ENCODE measurements around the gene CCND3.

The CCND3 gene

DNA sequence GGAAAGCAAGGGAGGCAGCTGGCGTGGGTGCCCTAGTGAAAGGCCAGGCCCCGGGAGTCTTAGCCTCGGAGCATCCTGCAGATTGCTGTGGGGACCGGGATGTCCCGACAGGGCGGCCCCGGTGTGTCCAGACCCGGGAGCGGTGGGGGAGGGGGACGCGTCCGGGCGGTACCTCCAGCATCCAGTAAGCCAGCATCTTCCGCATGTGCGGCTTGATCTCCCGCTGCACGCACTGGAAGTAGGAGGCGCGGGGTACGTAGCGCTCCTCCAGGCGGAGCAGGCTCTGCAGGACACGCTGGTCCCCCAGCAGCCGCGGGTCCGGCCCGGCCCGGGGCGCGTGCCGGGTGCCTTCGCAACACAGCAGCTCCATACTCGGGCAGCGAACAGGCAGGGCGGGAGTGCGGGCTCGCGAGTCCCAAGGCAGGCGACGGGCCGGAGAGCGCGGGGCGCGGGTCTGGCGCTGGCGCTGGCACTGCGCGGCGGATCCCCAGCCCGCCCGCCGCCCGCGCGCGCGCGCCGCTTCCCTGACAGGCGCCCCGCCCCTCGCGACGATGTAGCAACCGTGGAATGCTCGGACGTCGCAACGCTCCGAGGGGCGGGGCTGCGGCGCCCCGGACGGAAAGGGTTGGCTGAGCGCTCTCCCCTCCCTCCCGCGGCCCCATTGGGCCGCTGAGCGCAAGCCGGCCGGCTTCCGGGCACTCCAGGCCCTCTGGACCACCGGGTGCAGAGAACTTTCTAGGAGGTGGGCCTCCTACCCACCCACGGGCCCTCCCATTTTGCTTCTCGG, at the start of gene CCND3:
Gene CCND3 (minus strand): TSS at position 529 of the 787 bp plus-strand sequence. CDS start 159 bp downstream, at position 370.
- peak; percentile 94 for DNase-seq

DNA sequence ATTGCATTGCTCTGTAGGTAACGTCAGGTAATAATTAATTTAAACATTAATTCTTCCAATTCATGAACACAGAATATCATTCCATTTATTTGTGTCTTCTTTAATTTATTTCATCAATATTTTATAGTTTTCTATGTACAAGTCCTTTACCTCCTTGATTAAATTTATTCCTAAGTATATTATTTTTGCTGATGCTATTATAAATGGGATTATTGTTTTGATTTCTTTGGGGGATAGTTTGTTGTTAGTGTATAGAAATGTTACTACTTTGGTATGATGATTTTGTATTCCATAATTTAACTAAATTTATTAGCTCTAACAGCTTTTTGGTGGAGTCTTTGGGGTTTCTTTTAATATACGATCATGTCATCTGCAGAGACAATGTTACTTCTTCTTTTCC, 44.7 kb upstream of the CCND3 start:
- no peak for DNase-seq

DNA sequence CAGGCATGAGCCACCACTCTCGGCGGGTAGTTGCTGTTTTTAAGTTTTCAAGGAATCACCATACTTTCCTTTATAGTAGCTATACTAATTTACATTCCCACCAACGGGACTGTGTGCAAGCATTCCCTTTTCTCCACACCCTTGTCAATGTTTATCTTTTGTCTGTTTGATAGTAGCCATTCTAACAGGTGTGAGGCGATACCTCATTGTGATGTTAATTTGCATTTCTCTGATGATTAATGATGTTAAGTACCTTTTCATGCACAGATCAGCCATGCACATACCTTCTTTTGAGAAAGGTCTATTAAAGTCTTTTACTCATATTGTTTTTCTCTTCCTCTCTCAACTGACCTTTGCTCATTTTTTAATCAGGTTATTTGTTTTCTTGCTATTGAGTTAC, 43.0 kb upstream of the CCND3 start:
- no peak for DNase-seq

DNA sequence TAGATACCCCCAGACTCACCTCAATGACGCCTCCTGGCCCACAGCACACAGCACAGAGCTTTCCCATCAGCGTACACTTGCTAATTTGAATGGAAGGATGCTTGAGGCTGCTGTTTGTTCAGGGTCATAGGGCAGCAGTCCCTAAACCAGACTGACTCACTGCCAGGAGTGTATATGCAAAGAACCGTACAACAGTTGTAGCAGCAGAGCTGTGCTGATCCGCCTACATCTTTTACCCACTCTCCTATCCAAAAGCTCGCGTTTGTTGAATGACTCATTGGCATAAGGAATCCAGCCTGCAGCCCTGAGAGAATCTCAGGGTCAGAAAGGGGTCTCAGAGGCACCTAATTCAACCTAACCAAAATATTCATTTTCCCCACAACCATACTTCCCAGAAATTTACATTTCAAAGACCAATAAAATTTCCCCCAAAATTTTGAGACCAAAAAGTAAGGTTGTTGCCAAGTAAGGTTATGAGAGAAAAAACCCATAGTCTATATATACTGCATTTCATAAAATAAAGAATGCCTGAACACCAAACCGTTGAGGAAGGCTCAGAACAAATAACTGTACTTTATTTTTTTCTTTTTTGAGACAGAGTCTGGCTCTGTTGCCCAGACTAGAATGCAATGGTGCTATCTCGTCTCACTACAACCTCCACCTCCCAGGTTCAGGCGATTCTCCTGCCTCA, 35.3 kb upstream of the CCND3 start:
- DNase-seq = peak; percentile 91

DNA sequence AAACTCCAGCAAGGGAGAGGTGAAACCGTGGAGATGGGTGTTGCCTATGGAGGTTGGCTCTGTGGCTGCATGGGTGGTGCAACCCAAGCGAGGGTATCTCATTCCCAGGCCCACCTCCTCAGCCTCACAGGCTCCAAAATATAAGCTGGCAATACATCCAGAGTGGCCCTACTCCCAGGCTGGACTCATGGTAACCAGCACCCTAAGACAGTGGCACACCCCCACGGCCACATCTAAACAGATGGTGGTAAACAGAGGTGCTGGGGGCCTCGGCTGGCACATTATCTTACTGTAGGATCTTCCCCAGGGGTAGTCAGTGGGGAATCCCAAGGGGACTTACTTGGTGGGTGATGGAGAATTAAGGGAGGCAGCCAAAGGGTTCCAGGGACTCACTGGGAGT, 33.7 kb upstream of the CCND3 start:
- no peak for DNase-seq

DNA sequence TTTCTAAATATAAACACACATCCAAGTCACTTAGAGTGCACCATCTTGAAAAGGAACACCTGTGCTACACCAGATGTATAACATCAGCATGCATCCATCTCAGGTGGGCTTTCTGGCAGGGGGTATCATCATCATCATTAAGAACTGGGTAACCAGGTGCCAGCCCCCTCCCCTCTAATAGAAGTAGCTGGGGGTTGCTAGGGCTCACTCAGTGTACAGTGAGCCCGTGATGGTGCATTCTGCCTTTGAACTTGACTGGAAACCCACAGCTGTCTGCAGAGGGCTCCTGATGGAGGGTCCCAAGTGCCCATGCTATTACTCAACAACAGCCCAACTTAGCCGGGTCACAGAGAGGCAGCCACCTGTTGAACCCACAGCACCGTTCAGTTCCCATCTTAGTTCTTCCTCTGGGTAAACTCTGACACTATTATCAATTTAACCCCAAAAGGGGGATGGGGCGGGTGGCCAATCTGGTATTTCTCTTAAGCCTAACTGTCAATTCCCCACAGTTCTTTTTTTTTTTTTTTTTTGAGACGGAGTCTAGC, 32.7 kb upstream of the CCND3 start:
- DNase-seq = no peak

DNA sequence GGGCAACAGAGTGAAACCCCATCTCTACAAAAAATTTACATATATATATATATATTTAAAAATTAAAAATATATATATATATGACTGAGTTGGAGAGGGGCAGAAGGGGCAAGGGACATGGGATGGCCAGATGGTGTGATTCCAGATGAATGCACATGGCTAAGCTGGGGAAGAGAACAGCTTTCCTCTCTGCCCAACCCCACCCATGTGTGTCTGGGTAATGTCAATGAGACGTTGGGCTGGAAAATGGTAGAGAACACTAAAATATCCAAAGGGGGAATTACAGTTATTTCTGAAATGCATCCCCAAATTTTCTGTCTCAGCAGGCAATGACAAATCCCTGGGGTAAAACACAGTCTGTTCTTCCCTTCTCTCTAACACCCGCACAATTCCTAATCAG, 31.2 kb upstream of the CCND3 start:
- no peak for DNase-seq

DNA sequence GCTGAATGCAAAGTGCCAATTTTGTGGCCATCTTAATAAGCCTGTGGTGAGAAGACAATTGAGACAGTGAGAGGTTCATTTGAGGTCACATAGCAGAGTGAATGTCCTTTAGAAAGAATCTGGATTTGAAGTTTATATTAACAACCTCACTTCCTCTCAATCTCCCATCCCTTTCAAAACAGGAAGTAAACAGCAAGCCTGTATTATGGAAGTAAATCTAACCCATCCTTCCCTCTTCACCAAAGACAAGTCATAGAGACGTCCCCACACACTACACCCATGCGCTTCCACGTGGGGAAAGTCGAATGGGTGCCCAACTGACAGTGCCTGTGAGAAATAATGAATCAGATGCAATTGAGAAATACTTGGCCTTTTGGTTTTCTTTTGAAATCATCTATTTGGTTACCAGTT, 28.8 kb upstream of the CCND3 start:
- peak; percentile 85 for DNase-seq

DNA sequence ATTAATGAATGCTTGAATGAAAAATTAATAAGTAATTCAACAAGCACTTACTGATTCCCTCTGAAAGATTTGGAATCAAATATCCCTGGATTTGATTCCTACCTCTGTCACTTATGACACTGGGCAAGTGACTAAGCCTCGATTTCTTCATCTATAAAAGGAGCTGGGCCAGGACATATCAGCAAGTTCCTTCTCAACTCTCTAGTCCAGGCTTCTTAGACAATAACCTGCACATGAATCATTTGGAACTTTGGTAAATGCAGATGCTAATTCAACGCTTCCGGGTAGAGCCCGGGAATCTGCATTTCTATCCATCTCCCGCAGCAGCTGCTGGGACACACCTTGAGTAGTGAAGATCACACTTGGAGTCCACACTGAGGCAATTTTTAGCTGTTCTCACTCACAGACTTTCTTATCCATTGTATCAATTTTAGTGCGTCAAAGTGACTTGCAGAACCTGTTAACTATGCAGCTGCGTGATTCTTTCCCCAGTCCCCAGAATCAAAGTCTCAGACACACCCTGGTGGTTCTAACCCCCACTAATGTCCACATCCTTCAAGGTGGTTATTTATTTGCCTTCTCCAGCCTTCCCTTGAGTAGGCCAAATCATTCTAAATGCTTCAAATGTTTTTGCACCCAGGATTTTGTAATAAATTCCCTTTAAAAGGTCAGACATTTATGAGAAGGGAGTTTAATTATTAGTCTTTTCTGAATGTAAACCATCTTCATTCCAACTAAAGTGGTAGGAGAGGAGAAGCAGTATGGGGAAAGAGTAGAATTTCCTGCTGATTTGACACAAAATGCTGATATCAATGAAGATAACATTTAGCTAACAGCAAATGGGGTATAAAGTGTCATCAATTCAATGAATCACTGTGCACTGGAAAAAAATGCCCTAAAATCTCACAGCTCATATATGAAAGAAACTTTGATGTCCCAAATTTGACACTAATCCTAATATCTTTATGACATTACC, 26.0 kb upstream of the CCND3 start:
- peak; percentile 55 for DNase-seq

DNA sequence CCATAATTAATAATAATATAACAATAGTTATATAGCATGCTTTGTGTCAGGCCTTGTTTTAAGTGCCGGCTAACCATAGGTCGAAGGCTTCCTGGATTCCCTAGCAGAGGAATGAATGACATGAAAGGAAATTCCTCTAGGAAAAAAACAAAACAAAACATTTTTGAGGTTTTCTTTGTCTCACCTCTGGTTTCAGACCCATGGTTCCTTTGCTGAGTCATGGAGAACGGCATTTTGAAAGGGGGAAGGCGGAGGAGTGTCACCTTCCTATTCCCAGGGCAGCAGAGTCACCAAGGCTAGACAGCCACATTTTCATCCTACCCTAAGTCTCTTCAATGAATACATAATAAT, 25.3 kb upstream of the CCND3 start:
- peak; percentile 64 for DNase-seq

DNA sequence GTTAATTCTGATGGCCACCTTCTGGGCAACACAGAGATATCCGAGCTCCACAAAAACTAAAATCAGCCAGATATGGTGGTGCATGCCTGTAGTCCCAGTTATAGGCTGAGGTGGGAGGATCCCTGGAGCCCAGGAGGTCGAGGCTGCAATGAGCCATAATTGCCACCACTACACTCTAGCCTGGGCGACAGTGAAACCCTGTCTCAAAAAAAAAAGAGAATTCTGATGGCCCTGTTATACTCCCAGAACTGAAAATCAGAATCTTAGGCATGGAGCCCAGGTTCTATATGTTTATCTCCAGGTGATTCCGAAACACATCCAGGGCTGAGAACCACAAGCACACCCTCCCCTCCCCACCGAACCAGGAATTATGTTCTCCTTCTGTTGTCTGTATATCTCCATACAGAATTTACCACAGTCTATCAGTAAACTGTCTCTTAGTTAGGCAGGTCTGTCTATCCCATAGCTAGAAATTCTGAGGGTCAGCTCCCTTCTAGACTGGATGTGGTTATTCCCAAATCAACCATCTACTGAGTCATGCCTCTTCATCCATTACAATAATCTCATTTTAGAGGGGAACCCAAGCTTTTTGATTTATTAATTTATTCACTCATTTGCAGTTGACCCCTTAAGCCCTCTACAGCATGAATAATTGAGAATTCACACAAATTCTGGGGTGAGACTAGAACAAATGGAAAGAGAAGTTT, 24.8 kb upstream of the CCND3 start:
- no peak for DNase-seq

DNA sequence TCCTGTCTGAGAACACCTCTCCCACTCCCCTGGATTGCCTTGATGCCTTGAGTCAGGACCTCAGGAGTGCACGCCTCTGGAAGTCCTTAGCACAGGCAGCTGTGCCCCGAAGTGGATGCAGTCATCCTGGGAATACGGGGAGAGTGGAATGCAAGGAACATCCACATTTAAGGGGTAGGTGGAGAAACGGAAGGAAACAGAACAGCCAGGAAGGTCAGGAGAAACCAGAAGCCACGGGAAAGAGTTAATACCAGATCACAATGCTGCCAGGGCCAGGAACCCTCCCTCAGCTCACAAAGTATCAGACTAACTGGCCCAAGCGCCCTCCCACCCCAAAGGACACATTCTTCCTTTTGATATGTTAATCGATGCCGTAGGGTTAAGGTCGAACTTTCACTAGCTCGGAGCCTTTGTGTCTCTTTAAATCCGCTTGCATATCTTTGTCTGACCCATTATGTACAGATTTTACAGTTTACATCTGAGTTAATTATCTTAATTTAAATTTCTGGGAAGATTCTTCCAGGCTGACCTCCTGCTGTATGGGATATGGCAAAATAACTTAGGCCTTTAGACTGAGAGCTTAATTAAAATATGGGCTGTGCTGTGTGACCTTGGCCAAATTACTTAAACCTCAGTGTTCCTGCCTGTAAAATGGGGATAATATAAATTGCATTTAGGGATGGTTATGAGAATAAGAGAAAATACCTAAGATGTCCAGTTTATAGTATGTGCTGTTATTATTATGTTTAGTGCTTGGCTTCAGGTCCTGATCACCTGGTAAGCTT, 24.0 kb upstream of the CCND3 start:
- no peak for DNase-seq

DNA sequence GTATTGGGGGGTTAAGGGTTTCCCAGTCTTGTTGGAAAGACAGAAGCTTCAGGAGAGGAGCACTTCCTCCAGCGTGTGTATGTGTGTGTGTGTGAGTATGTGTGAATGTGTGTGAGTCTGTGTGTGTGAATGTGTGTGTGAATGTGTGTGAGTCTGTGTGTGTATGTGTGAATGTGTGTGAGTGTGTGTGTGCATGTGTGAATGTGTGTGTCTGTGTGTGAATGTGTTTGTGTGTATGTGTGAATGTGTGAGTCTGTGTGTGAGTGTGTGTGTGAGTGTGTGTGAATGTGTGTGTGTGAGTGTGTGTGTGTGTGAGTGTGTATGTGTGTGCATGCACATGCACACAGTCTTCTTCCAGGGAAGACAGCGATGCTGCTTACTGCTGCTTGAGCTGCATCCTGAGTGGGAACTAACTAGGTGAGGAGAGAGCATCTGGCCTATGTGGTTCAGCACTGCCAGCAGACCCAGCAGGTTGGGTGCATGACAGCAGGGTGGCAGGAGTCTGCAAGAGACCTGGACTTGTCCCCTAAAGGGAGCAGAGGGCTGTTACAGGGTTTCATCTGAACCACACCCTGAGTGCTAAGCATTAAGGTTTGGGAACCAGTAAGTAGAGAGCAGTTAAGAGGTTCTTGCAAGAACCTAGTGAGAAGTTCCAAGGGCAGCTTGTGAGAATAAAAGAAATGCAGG, 22.7 kb upstream of the CCND3 start:
- no peak for DNase-seq

DNA sequence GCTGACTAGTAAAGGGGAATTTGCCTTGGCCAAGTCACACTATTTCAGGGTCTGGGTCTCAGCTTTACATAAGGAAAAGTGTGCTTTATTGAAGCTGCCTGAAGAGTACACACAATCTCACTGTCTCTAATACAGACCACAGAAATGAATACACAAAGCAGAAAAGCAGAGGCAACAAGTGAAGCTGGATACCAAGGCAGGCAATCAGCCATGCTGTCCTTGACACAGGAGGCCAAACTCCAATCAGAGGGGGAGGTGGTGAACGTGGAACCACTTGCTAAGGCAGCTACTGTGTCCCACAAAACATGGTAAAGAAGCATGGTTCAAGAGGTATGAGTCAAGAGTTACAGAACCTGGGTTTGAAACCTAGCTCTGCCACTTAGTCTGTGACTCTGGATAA, 21.8 kb upstream of the CCND3 start:
- DNase-seq = no peak

DNA sequence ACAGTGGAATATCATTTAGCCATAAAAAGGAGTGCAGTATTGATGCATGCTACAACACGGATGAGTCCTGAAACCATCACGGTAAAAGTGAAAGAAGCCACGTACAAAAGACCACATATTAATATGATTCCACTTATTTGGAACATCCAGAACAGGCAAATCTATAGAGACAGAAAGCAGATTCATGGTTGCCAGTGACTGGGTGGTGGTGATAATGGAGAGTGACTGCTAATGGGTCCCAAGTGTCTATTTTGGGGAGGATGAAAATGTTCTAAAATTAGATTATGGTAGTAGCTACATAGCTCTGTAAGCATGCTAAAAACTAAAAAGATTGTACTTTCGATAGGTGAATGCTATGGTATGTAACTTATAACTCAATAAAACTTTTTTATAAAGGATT, 18.4 kb upstream of the CCND3 start:
- DNase-seq = no peak

DNA sequence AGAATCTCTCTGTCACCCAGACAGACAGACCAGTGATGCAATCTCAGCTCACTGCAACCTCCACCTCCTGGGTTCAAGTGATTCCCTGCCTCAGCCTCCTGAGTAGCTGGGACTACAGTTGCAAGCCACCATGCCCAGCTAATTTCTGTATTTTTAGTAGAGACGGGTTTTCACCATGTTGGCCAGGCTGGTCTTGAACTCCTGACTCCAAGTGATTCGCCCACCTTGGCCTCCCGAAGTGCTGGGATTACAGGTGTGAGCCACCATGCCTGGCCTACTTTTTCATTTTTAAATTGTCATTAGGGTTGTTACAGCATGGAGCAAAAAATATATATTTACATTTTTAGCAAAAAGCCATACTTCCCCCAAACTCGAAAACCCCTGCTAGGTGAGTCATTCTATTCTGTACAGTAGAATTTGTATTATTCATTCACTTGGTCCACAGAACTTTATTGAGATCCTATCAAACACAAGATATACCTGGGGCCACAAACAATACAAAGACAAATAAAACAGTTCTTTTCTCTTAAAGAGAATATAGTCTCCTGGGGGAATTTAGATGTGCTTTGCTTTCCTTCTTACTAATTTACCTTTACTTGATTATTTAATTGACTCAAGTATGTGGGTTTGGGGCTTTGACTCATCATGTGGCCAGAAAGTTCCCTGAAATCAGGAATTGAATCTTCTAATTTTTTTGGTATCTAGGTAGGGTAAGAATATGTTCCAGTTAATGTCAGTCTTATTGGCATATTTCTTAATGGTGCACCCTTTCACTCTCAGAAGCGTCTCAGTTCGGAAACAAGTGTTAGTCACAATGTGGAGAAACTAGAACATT, 16.6 kb upstream of the CCND3 start:
- no peak for DNase-seq

DNA sequence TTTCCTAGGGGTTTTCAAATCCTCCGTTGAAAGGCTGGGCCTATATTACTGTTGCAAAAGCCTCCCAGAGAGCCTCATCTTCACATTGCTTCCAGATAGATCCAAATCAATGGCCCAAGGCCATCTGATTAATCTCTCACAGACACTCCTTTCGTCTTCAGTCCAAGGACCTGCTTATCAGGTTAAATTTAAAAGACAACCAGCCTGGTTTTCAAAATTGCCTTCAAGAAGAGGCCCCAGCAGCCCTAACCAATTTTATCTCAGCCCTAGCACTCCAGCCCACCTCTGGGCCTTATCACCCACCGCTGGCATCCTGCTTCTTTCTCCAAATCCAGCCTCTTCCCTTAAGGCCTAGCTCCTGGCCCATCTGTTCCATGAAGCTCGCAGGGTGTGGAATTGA, 15.5 kb upstream of the CCND3 start:
- DNase-seq = no peak

DNA sequence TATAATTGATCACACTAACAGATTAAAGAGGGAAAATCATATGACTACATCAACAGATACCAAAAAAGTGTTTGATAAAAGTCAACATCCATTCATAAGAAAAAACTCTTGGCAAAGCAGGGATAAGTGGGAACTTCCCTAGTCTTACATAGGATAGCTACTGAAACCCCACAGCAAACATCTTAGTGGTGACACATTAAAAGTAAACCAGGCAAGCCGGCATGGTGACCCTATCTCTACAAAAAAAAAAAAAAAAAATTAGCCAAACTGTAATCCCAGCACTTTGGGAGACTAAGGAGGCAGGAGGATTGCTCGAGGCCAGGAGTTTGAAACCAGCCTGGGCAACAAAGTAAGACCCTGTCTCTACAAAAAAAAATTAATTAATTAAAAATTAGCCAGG, 13.8 kb upstream of the CCND3 start:
- no peak for DNase-seq

DNA sequence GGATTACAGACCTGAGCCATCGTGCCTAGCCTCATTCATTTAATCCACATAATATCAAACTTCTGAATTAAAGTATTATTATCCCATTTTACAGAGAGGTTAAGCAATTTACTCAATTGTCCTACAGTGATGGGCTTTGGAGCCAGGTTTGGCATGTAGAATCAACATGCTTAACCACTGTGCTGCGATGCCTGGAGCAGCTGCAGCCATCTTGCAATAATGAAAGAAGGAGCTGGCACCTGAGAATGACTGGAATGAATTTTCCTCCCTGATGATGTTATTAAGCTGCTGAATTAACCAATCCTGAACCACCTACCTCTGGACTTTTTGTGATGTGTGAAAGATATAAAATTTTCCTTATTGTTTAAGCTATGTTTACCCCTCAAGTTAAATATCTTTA, 13.1 kb upstream of the CCND3 start:
- DNase-seq = no peak

DNA sequence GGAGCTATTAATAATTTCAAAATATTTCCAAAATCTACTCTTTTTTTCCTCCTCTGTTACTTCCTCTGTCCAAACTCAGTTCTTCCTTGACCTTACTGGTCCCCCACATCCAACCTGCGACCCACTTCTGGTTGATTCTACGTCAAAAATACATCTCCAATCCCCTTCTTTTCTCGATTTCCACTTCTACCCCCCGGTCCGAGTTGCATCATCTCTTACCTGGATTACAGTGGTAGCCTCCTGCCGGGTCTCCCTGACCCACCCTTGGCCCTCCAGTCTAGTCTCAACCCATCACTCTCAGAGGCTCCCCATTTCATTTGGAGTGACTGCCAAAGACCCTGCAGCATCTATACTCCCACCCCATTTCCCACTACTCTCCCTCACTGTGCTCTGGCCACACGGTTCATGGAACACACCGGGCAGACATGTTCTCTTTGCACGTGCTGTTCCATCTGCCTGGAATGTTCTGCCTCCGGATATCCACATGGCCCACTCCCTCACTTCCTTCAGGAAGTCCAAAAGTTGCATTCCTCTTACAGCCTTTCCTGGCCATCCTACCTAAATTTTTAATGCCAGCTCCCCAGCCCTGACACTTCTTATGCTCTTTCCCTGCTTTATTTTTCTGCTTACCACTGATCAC, 6.1 kb upstream of the CCND3 start:
- DNase-seq = no peak
